Neural cell (in vitro differentiated cells): ENCODE measurements around the gene USP11. TPM values are rescaled to one million over a fixed set of nuclear protein-coding genes. Genes with fewer than 3 reads are reported as not detected.

Experiments
- H2AFZ ChIP-seq: fragments of 200-600, 300-800 bp; sonication (generic), shearing (Covaris generic); 2 replicates; pipeline ENCODE4 v1.6.0; 2014; ENCODE audit warnings: low read depth, mild to moderate bottlenecking, antibody characterized with exemption, low read length, moderate library complexity
- H3F3A ChIP-seq: fragments of 200-600 bp; shearing (Covaris generic); 2 replicates; pipeline ENCODE4 v1.6.1; 2016; ENCODE audit warnings: mild to moderate bottlenecking, moderate library complexity, mixed read lengths, antibody characterized with exemption, low read length; ENCODE audit not compliant: insufficient read depth, poor library complexity, severe bottlenecking
- H3K27ac ChIP-seq: fragments of 200-600, 300-800 bp; sonication (generic), shearing (Covaris generic); 2 replicates; pipeline ENCODE4 v1.5.1; 2014; ENCODE audit warnings: mild to moderate bottlenecking, low read length, moderate library complexity
- H3K27me3 ChIP-seq: fragments of 300-800, 200-600 bp; sonication (generic), shearing (Covaris generic); 2 replicates; pipeline ENCODE4 v1.6.0; 2014; ENCODE audit warnings: mild to moderate bottlenecking, low read depth, low read length, moderate library complexity; ENCODE audit not compliant: insufficient read depth
- H3K36me3 ChIP-seq: fragments of 300-800, 200-600 bp; sonication (generic), shearing (Covaris generic); 2 replicates; pipeline ENCODE4 v1.5.1; 2014; ENCODE audit warnings: mild to moderate bottlenecking, antibody characterized with exemption, low read length, moderate library complexity; ENCODE audit not compliant: insufficient read depth
- H3K4me2 ChIP-seq: fragments of 300-800, 200-600 bp; sonication (generic), shearing (Covaris generic); 2 replicates; pipeline ENCODE4 v1.6.0; 2014; ENCODE audit warnings: mild to moderate bottlenecking, low read length
- H3K4me3 ChIP-seq: fragments of 300-800, 200-600 bp; sonication (generic), shearing (Covaris generic); 2 replicates; pipeline ENCODE4 v1.5.1; 2014; ENCODE audit warnings: mild to moderate bottlenecking, low read length, moderate library complexity
- H3K79me2 ChIP-seq: fragments of 200-600 bp; shearing (Covaris generic); replicated peaks from 2 replicates; pipeline ENCODE4 v1.6.0; 2014; ENCODE audit warnings: mild to moderate bottlenecking, low read length, moderate library complexity; ENCODE audit not compliant: insufficient read depth
- H3K9ac ChIP-seq: fragments of 300-800, 200-600 bp; sonication (generic), shearing (Covaris generic); 2 replicates; pipeline ENCODE4 v1.6.1; 2016; ENCODE audit warnings: mild to moderate bottlenecking, low read length, mixed read lengths
- H3K9me2 ChIP-seq: fragments of 200-600 bp; shearing (Covaris generic); 2 replicates; pipeline ENCODE4 v1.6.1; 2016; ENCODE audit warnings: mild to moderate bottlenecking, low read length, mixed read lengths; ENCODE audit not compliant: insufficient read depth
- H3K9me3 ChIP-seq: fragments of 200-600, 300-800 bp; sonication (generic), shearing (Covaris generic); 2 replicates; pipeline ENCODE4 v1.6.1; 2016; ENCODE audit warnings: mild to moderate bottlenecking, mixed run types, low read length, moderate library complexity, mixed read lengths
- H4K20me1 ChIP-seq: fragments of 200-600 bp; shearing (Covaris generic); 2 replicates; pipeline ENCODE4 v1.6.1; 2016; ENCODE audit warnings: mild to moderate bottlenecking, mixed run types; ENCODE audit not compliant: insufficient read depth
- CTCF ChIP-seq: fragments of 450-650 bp; IDR thresholded peaks from 2 replicates; pipeline ENCODE4 v1.5.1; 2014; ENCODE audit warnings: antibody characterized with exemption, mild to moderate bottlenecking, moderate library complexity; ENCODE audit not compliant: poor library complexity, severe bottlenecking
- EP300 ChIP-seq: fragments of 450-650 bp; conservative IDR thresholded peaks from 2 replicates; pipeline ENCODE4 v1.6.1; 2014; ENCODE audit warnings: antibody characterized with exemption, mild to moderate bottlenecking, moderate library complexity; ENCODE audit not compliant: poor library complexity, severe bottlenecking
- EZH2 ChIP-seq: fragments of 200-600, 300-800 bp; shearing (Covaris generic), sonication (generic); IDR thresholded peaks from 2 replicates; pipeline ENCODE4 v1.6.1; 2014; ENCODE audit warnings: antibody characterized with exemption, low read length, borderline replicate concordance, mild to moderate bottlenecking; ENCODE audit not compliant: insufficient read depth, poor library complexity, severe bottlenecking
- MXI1 ChIP-seq: fragments of 450-650 bp; conservative IDR thresholded peaks from 2 replicates; pipeline ENCODE4 v1.6.1; 2014; ENCODE audit warnings: antibody characterized with exemption, mild to moderate bottlenecking; ENCODE audit not compliant: poor library complexity, severe bottlenecking
- POLR2AphosphoS5 ChIP-seq: IDR thresholded peaks from 2 replicates; pipeline ENCODE4 v1.6.1; 2012
- RAD21 ChIP-seq: fragments of 450-650 bp; conservative IDR thresholded peaks from 2 replicates; pipeline ENCODE4 v1.6.1; 2014; ENCODE audit warnings: antibody characterized with exemption, mild to moderate bottlenecking, moderate library complexity
- REST ChIP-seq: IDR thresholded peaks from 2 replicates; pipeline ENCODE4 v1.6.1; 2012; ENCODE audit warnings: borderline replicate concordance
- SMC3 ChIP-seq: fragments of 450-650 bp; conservative IDR thresholded peaks from 2 replicates; pipeline ENCODE4 v1.6.1; 2014; ENCODE audit warnings: antibody characterized with exemption, mild to moderate bottlenecking, moderate library complexity; ENCODE audit not compliant: poor library complexity
- TAF1 ChIP-seq: IDR thresholded peaks from 2 replicates; pipeline ENCODE4 v1.6.1; 2012; ENCODE audit warnings: low read depth
- polyA plus RNA-seq: library from polyadenylated mRNA; depleted of rRNA; stranded (reverse); fragments of >200 nt; gene quantifications from 2 replicates; pipeline ENCODE4 v1.2.3, GENCODE V29; 2014

USP11 gene
- polyA plus RNA-seq, 1 donor from 2014 or later, result 184 TPM

GRCh38 chrX:47285836-47286320 lies 53.1 kb downstream of the USP11 start:
- Histone ChIP-seq H3K9ac (no peak overlapping the region), H3K27me3 (no peaks in the 10 kb centered on the region), H2AFZ (no peak overlapping the region), H3K4me2 (no peak overlapping the region), H3K36me3 (no peaks in the 10 kb centered on the region), H3K9me2 (no peaks in the 10 kb centered on the region), H4K20me1 (no peaks in the 10 kb centered on the region), H3K9me3 (no peaks in the 10 kb centered on the region), H3K4me3 (no peak overlapping the region), H3F3A (no peaks in the 10 kb centered on the region), H3K79me2 (no peaks in the 10 kb centered on the region), H3K27ac (no peak overlapping the region)
- TF ChIP-seq TAF1 (no peak), RAD21 (no peak), EZH2 (no peak), MXI1 (no peak), EP300 (no peak)

GRCh38 chrX:47293106-47293505 lies 60.3 kb downstream of the USP11 start:
- Histone ChIP-seq H3K9ac (peak overlapping the region; percentile 55), H3K36me3 (no peaks in the 10 kb centered on the region), H3K9me3 (no peaks in the 10 kb centered on the region), H2AFZ (no peak overlapping the region), H3K4me2 (no peak overlapping the region), H3F3A (no peaks in the 10 kb centered on the region), H3K27me3 (no peaks in the 10 kb centered on the region), H3K9me2 (no peaks in the 10 kb centered on the region), H3K4me3 (no peak overlapping the region), H3K79me2 (no peaks in the 10 kb centered on the region), H3K27ac (peak overlapping the region; percentile 74), H4K20me1 (no peaks in the 10 kb centered on the region)
- TF ChIP-seq MXI1 (no peak), EP300 (no peak), REST (no peak), CTCF (no peak), POLR2AphosphoS5 (no peak), EZH2 (no peak), TAF1 (no peak), RAD21 (no peak), SMC3 (no peak)
